Parathyroid adenoma (tissue), 2 donors: ENCODE measurements around the gene ARNT2.

Experiments
- H2AFZ ChIP-seq: fragments of 300-600 bp; sonication (generic); one replicate; pipeline ENCODE4 v1.7.0; 2017; ENCODE audit warnings: antibody characterized with exemption, mild to moderate bottlenecking
- H3K27ac ChIP-seq: fragments of 300-600 bp; sonication (generic); one replicate; pipeline ENCODE4 v1.7.0; 2017
- H3K27me3 ChIP-seq: fragments of 300-600 bp; sonication (generic); one replicate; pipeline ENCODE4 v1.7.0; 2017; ENCODE audit warnings: low read length; ENCODE audit not compliant: control insufficient read depth, insufficient read depth
- H3K36me3 ChIP-seq: fragments of 300-600 bp; sonication (generic); one replicate; pipeline ENCODE4 v1.7.0; 2017; ENCODE audit warnings: low read length; ENCODE audit not compliant: control insufficient read depth, insufficient read depth
- H3K4me1 ChIP-seq: fragments of 300-600 bp; sonication (generic); one replicate; pipeline ENCODE4 v1.7.0; 2017; ENCODE audit warnings: control low read depth
- H3K4me2 ChIP-seq: fragments of 300-600 bp; sonication (generic); one replicate; pipeline ENCODE4 v1.7.0; 2017; ENCODE audit warnings: low read length
- H3K4me3 ChIP-seq: fragments of 300-600 bp; sonication (generic); one replicate; pipeline ENCODE4 v1.7.0; 2017; ENCODE audit warnings: low read depth, low read length
- H3K79me2 ChIP-seq: fragments of 300-600 bp; sonication (generic); one replicate; pipeline ENCODE4 v1.7.0; 2017; ENCODE audit warnings: control low read depth
- H3K9ac ChIP-seq: fragments of 300-600 bp; sonication (generic); one replicate; pipeline ENCODE4 v1.7.0; 2017; ENCODE audit warnings: mild to moderate bottlenecking
- H3K9me3 ChIP-seq: fragments of 300-600 bp; sonication (generic); one replicate; pipeline ENCODE4 v1.7.0; 2017; ENCODE audit warnings: low read length; ENCODE audit not compliant: control insufficient read depth
- CTCF ChIP-seq: fragments of 300-600 bp; sonication (generic); IDR thresholded peaks from one replicate; pipeline ENCODE4 v1.7.0; 2017; ENCODE audit warnings: antibody characterized with exemption, mild to moderate bottlenecking
- donor health status: primary hyperparathyroidism.

ARNT2 gene

GRCh38 chr15:80523746-80524145 is 119.6 kb downstream of the ARNT2 start:
- no peaks in the 10 kb centered on the region for H3K4me1 ChIP-seq
- no peak overlapping the region for H3K4me2 ChIP-seq
- H3K79me2 ChIP-seq = no peaks in the 10 kb centered on the region
- no peak overlapping the region for H3K27ac ChIP-seq
- H3K9me3 ChIP-seq = no peaks in the 10 kb centered on the region
- H3K4me3 ChIP-seq = no peak overlapping the region
- no peaks in the 10 kb centered on the region for H3K27me3 ChIP-seq
- TF ChIP-seq CTCF = no peak
- no peaks in the 10 kb centered on the region for H3K36me3 ChIP-seq
- H3K9ac ChIP-seq = no peak overlapping the region
- H2AFZ ChIP-seq = no peak overlapping the region

GRCh38 chr15:80525853-80526252 is 121.7 kb downstream of the ARNT2 start:
- Histone ChIP-seq H3K4me2 (no peak overlapping the region), H3K4me3 (no peak overlapping the region), H3K36me3 (no peaks in the 10 kb centered on the region), H3K4me1 (no peaks in the 10 kb centered on the region), H3K9ac (no peak overlapping the region), H3K27ac (no peak overlapping the region), H3K27me3 (no peaks in the 10 kb centered on the region), H3K9me3 (no peaks in the 10 kb centered on the region), H3K79me2 (no peaks in the 10 kb centered on the region), H2AFZ (no peak overlapping the region)
- no peak for TF ChIP-seq CTCF

- Histone ChIP-seq H3K9me3 (no peaks in the 10 kb centered on the region), H3K9ac (no peak overlapping the region), H2AFZ (no peak overlapping the region), H3K27ac (no peak overlapping the region), H3K27me3 (no peaks in the 10 kb centered on the region), H3K4me3 (no peak overlapping the region), H3K4me2 (no peak overlapping the region), H3K4me1 (no peaks in the 10 kb centered on the region), H3K79me2 (no peaks in the 10 kb centered on the region), H3K36me3 (no peaks in the 10 kb centered on the region)
- TF ChIP-seq CTCF = no peak
These were observed 122.6 kb downstream of the ARNT2 start for GRCh38 chr15:80526556-80527340.

GRCh38 chr15:80527406-80527805 is 123.2 kb downstream of the ARNT2 start:
- H3K9ac ChIP-seq = no peak overlapping the region
- no peaks in the 10 kb centered on the region for H3K9me3 ChIP-seq
- no peak overlapping the region for H3K27ac ChIP-seq
- H3K4me1 ChIP-seq = no peaks in the 10 kb centered on the region
- no peak overlapping the region for H3K4me2 ChIP-seq
- no peak overlapping the region for H2AFZ ChIP-seq
- TF ChIP-seq CTCF = no peak
- H3K4me3 ChIP-seq = no peak overlapping the region
- no peaks in the 10 kb centered on the region for H3K27me3 ChIP-seq
- H3K36me3 ChIP-seq = no peaks in the 10 kb centered on the region
- H3K79me2 ChIP-seq = no peaks in the 10 kb centered on the region

- Histone ChIP-seq H3K4me1 (no peaks in the 10 kb centered on the region), H3K4me3 (no peak overlapping the region), H3K79me2 (no peaks in the 10 kb centered on the region), H3K4me2 (no peak overlapping the region), H3K27me3 (no peaks in the 10 kb centered on the region), H3K36me3 (no peaks in the 10 kb centered on the region), H3K9ac (no peak overlapping the region), H2AFZ (no peak overlapping the region), H3K9me3 (no peaks in the 10 kb centered on the region), H3K27ac (no peak overlapping the region)
- TF ChIP-seq CTCF = no peak
These were observed 123.8 kb downstream of the ARNT2 start for GRCh38 chr15:80527961-80528360.
